Stimulated activated CD8-positive, alpha-beta memory T cell treated with anti-CD3 and anti-CD28 coated beads, Interleukin-7, amount 100 ng/mL, for 48 hours (primary cell): ENCODE data around the gene KLHL5.

Experiments
- DNase-seq, 2 donors: peaks; one replicate each; pipeline ENCODE4 v3.0.0-alpha.2; 2020; ENCODE audit warnings: low read depth in 1 of 2; ENCODE audit errors: extremely low read depth in 1 of 2

KLHL5 gene

GRCh38 chr4:39043861-39044363, 18.1 kb upstream of the KLHL5 start:
- no peak for DNase-seq

DNA sequence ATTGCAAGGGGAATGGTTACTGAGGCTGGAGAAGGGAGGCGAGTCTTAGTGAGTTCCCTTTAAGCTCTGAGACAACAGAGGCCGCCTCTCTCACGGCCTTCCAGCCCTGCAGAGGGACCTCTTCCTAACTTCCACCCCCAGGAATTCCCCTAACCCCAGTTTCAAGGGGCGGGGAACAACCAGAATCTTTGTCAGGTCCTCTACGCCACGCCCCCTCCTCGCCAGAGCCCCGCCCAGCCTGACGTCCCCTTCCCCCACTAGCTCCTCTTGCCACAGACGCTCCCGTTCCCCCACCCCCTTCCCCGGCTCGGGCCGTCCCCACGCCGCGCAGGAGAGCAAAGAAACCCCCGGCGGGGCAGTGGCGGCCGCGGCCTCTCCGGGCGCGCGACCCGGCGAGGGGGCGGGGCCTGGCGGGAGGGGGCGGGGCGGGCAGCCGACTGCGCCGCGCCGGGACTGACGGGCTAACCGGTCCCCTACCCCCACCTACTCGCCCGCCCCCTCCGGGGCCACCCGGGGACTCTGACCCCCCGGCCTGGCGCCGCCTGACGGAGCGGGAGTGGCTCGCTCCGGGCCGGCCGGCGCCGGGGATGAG, 17.6 kb upstream of the KLHL5 start:
- peak; percentile 84 to 97 for DNase-seq

- DNase-seq: no peak
Measured at GRCh38 chr4:39044956-39045826, 16.8 kb upstream of the KLHL5 start.

GRCh38 chr4:39045827-39046221, 16.2 kb upstream of the KLHL5 start:
- DNase-seq: no peak

DNA sequence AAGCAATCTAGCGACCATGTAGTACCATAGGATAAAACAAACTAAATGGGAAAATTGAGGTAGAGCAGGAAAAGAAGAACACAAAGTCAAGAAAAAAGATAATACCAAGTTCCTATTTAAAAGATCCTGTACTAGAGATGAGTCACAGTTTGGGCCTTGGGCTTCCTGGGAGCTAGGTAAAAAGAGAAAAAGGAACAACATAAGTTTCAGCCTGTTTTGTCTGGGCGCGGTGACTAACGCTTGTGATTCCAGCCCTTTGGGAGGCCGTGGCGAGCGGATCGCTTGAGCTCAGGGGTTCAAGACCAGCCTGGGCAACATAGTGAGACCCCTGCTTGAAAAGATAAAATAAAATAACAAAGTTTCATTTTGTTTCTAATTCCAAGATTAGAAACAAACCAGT, 15.8 kb upstream of the KLHL5 start:
- DNase-seq: no peak

DNA sequence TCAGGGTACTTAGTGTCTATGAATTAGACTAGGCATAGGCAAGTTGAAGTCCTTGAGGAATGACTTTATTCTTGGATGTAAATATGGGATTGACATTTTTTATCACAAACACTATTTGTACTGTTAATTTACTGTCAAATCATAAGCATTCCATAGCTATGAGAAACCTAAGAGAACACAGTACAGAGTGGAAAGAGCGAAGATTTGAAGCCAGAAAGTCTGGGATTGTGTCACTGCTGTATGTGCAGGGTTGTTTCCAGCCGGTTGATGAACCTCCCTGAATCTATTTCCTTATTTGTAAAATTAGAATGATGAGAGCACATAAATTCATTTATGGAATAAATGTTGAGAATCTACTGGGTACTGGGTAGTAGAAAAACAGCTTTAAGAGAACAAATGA, 14.4 kb upstream of the KLHL5 start:
- DNase-seq: no peak

- no peak for DNase-seq
Measured at GRCh38 chr4:39048311-39048710, 13.7 kb upstream of the KLHL5 start.

DNA sequence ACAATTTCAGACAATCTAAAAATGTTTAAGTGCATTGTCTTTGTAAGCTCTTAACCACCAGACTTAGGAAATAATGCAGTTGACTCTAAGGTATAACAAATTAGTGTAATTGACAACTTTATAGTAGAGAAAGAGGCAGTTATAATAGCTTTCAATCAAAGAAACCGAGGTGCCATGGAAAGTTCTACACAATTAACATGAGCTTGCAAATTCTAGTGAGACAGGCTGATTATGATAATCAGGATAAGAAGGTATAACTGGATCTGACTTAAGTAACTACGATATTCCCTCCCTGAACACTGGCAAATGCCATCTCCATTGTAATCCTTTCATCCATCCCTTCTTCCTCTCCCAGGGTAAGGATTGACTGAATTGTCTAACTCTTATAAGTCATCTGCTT, 11.4 kb upstream of the KLHL5 start:
- DNase-seq: no peak

- no peak for DNase-seq
Measured at GRCh38 chr4:39051492-39051891, 10.5 kb upstream of the KLHL5 start.

DNA sequence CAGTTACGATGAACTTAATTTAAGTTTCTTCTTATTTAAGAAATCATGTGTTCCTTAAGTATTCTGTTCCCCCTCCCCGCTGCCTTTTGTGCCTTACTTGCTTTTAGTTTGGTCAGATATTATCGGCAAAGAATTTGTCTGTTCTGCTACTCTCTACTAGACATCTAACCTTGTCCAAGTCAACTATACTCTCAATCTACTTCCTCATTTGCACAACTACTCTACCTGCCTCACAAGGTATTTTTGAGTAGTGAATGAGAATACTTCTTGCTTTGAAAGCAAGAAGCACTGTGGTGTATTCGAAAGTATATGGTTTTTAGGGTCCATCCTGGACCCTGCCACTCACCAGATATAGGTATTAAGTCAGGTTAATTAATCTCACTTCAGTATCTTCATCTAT, 8.0 kb upstream of the KLHL5 start:
- no peak for DNase-seq

DNA sequence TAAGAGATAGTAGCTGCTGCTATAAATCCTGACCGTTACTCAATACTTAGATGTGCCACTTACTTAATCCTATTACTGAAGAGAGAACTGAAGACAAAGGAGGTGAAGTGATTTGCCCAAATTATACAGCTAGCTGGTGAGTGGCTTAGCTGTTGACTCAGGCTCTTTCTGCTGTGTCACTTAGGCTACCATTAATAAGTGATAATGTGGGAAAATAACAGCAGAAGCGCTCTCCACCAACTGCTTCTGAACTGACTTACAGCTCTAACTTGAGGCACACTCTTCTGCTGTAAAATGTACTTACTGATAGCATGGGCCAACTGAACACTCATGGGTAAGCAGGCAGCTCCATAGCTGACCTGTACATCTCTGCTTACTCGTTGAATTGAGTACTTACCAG, 7.5 kb upstream of the KLHL5 start:
- DNase-seq: no peak

GRCh38 chr4:39056023-39056422, 6.0 kb upstream of the KLHL5 start:
- no peak for DNase-seq

- DNase-seq: no peak
Measured at GRCh38 chr4:39061457-39061856, 575 bp upstream of the KLHL5 start.

- DNase-seq: no peak
Measured at GRCh38 chr4:39062770-39063097, 702 bp downstream of the KLHL5 start.

DNA sequence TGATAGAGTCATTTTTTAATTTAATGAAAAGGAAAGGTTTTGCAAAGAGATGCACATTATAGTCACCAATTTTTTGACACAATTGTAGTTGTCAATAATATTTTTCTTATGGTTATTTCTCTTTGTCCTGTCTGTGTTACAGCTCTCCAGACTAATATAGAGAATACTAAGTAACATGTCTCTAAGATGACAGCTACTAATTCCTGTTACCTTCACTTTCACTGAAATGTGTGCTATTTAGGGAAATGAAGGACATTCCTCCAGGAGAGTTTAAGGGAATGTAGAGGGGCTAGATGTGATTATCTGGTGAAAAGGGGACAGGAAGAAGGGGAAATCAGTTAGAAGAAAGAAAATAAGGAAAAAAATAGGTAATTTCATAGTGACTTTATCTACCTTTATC, 1.4 kb downstream of the KLHL5 start:
- DNase-seq: no peak

DNA sequence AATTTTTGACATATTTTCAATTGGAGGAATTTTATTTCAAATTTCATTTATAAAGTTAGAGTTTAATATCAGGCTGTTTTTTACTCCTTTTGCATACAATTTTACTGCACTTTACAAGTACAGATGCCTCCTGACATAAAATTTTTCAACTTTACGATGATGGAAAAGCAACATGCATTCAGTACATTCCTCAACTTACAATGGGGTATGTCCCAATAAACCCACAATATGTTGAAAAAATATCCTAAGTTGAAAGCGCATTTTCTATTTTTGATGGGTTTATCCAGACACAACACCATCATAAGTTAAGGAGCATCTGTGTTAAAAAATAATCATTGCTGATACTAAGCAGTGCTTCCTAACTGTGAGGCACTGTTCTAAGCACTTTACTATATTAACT, 4.3 kb downstream of the KLHL5 start:
- DNase-seq: no peak

GRCh38 chr4:39067031-39067430, 5.0 kb downstream of the KLHL5 start:
- DNase-seq: no peak

- DNase-seq: no peak
Measured at GRCh38 chr4:39067451-39067850, 5.4 kb downstream of the KLHL5 start.

GRCh38 chr4:39068907-39069306, 6.9 kb downstream of the KLHL5 start:
- DNase-seq: no peak

DNA sequence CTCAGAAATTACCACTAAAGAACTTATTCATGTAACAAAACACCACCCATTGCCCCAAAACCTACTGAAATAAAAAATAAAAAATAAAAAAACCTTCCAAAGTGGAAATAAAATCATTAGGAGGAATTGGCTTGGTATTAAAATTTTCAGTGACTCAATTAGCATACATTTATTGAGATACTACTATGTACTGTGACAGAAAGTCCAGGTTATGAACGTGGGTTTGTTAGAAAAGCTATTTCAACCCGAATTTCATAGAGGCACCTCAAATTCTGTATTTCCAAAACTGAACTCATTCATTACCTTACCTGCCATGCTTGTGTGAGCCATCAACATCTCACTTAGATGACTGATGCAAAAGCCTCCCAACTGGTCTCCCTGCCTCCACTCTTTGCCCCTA, 16.8 kb downstream of the KLHL5 start:
- DNase-seq: no peak

DNA sequence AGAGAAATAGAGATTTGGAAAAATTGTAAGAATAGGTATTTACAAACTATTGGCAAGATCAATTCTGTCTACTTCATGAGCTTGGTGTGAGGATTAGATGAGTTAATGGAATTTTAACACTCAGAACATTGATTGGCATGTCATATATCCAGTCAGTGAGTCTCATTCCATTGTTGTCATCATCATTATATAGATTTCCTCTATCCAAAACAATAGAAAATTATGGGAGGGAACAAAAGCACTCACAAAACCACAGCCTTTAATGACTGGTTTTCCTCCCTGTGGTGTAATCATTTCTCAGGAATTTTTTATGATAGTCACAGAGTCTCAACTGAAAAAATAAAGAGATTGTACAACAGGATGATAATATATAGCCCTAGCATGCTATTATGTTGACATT, 21.1 kb downstream of the KLHL5 start:
- no peak for DNase-seq

DNA sequence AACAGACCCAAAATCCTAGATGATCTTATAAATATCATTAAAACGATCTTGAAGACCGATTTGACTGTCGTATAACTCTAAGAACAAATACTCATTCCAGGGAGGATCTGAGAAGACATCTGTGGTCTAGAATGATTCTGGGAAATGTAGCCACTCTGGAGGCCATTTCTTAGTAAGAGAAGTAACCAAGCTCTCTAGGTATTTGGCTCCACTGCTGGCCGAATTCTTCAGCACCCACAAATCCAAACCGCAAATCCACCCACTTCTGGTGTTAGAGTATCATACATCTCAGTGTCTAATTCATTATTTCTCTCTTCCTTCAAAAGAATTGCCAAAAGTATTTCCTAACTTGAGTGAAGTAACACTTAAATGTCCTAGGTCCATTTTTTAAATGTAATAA, 23.9 kb downstream of the KLHL5 start:
- no peak for DNase-seq

- DNase-seq: no peak
Measured at GRCh38 chr4:39096847-39097246, 34.8 kb downstream of the KLHL5 start.
